H4 (cell line): ENCODE data around the gene TCEAL3. TPM values are rescaled to one million over a fixed set of nuclear protein-coding genes. Genes with fewer than 3 reads are reported as not detected.
A peak's percentile ranks its signal among the peaks of the same experiment; 100 is the strongest.
"Not testable (repeated sequence)": the region's sequence is repeated elsewhere in the genome, so short reads cannot be mapped to it uniquely, and the experiment has no call there.

Experiments
- DNase-seq: peaks from one replicate; pipeline ENCODE4 v3.0.0-alpha.2; 2015; ENCODE audit warnings: low spot score
- total RNA-seq: library from RNA; depleted of rRNA; stranded (reverse); fragments of >200 nt; shearing (Covaris generic); gene quantifications from 2 replicates; pipeline ENCODE4 v1.2.3, GENCODE V29; 2014

TCEAL3 gene
- total RNA-seq, 1 experiment from 2014 or later, result 20.4 TPM

DNA sequence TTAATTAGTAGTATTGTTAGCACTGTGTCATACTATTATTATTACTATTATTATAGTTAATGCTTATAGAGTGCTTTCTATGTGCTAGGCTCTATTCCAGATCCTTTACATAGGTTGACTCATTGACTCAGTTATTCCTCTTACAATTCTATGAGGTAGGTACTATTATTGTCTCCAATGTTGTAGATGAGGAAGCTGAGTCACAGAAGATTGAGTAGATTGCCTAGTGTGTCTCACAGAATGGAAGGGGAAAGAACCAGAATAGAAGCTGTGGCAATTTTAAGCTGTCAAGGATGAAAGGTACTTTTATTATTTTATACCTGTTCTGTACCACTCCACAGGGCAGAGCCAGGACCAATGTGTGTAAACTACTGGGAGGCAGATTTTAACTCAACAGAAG lies 19.1 kb downstream of the TCEAL3 start:
- no peak for DNase-seq

DNA sequence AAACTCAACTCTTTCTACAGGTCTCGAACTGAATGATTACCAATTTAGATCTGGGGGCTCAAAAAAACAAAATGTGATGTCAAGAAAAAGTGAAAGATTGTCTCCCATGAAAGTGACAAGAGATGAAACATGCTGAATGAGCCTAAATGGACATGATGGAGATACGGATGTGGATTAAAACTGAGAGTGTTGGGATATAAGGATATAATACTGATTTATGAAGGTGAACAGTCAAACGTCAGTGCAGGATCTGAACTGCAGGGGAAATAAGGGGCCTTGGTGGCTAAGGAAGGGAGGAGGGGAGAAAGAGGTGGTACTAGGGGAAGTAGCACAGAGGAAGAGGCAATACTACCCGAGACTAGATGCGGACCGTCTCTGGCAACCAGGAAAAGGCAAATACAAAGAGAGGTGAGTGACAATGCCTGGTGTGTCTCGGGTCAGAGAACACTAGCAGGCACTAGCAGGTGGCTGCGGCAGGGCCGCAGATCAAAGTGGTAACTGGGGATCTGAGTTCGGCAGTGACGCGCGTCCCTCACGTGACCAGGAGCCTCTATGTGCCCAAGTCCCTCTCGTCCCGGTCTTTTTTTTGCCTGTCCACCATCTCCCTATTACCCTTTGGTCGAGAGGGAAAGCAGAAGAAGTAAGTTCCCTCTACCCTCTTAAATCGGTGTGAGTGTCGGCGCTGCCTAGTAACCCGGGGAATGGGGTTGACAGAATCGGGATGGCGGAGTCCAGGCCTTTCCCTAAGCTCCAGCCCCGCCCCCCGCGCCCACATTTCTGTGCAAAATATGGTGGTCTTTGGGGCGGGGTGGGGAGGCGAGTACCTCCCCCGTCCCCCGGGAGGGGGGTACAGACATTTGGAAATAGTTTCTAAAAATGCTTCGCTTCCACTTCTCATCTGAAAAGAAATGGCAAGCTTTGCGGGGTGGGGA lies 20.9 kb downstream of the TCEAL3 start, which contains the start of gene TCEAL1:
Gene TCEAL1 (plus strand): TSS at position 590 of the 932 bp plus-strand sequence. CDS start 942 bp downstream, outside the sequence.
- peak; percentile 12 for DNase-seq

DNA sequence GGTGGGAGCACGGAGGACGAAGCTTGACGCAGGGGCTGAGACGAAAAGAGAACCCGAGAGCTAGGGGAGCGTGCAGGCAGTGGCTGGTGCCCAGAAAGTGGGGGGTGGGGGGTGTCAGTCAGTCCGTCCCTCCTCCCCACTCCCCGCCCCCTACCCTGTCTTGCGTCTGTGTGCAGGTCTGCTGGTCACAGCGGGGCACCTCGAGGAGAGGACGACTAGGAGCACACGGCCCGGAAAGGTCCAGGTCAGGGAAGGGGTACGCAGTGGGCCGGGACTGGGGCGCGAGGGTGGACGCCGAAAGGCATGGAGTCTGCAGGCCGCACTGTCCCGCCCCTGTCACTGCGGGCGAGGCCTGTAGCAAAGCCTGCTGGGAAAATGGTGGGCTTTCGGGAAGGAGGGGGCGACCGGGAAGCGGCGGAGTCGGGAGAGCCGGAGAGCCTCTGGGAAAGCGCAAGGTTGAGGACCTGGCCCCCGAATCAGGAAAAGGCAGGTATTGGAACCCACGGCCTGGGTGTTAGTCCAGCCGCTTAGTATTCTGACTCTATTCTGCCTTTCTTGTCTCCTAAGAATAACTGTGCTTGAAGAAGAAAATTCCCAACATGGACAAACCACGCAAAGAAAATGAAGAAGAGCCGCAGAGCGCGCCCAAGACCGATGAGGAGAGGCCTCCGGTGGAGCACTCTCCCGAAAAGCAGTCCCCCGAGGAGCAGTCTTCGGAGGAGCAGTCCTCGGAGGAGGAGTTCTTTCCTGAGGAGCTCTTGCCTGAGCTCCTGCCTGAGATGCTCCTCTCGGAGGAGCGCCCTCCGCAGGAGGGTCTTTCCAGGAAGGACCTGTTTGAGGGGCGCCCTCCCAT lies 21.8 kb downstream of the TCEAL3 start:
- peak; percentile 52 for DNase-seq

DNA sequence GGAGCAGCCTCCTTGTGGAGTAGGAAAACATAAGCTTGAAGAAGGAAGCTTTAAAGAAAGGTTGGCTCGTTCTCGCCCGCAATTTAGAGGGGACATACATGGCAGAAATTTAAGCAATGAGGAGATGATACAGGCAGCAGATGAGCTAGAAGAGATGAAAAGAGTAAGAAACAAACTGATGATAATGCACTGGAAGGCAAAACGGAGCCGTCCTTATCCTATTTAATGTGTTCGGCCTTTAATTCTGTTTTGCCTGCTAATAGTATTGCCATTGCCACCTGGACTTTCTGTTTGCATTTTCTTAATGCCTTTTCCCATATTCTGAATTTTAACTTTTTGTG lies 22.4 kb downstream of the TCEAL3 start:
- DNase-seq, result no peak

DNA sequence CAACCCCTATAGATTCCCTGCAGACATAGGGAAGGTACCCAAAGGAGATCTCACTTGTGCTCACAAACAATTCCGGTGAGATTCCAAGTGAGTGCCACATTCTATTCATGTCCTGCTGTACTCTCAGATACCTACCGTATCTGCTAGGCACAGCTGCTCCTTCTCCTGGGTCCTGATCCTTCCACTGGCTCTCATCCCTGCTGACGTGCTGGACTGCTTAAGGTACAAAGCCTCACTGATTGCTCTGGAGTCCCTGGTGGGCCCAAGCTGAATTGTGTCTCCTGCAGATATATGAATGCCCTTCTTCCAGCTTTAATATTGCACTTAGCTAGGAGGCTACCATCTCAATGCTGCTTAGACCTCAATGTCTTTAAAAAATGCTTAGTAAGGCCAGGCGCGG lies 23.4 kb downstream of the TCEAL3 start:
- no peak for DNase-seq

DNA sequence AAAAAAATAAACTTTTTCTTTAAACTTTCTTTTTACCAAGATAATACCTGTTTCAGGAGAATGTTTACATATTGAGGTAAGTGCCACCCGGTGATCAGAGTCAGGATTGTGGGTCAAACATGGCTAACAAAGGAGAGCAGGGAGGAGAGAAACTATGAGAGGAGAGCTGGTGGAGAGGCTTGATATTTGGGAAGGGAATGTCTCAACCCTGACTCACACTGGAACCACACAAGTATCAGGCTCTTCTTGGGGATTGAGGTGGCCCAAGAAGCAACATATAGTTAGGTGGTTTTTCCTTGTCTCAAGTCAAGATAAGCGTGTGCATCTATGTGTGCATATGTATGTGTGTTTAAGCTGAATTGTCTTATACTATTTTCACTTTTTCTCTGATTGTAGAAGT lies 27.7 kb downstream of the TCEAL3 start:
- DNase-seq, result no peak

DNA sequence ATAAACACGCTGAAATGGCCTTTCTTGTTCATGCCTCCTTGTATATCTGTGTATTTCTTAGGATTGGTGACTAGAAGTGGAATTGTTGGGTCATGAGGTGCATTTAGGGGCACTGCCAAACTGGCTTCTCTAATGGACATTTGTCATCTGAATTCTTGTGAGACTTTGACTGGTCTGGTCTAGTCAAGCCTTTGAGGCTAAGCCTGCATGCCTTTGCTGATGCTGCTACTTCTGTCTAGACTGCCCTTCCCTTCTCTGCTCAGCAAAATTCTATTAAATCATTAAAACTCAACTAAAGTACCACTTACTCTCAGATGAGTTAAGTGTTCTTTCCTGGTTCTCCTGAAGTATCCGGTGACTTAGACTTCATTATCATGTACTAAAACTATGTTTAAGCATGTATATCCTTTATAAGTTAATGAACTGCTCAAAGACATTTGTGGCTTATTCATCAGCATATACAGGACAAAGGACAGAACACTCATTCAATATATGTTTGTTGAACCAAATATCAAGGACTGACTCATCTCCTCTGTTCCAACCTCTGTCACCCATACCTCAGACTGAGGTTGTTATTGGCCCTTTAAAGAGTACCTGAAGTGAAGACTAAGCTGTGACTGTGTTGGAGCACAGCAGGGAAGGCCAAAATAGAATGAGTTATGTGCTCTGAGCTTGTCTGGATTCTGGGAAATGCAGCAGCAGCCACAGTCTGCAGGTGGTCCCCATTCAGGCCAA lies 30.0 kb downstream of the TCEAL3 start:
- no peak for DNase-seq

DNA sequence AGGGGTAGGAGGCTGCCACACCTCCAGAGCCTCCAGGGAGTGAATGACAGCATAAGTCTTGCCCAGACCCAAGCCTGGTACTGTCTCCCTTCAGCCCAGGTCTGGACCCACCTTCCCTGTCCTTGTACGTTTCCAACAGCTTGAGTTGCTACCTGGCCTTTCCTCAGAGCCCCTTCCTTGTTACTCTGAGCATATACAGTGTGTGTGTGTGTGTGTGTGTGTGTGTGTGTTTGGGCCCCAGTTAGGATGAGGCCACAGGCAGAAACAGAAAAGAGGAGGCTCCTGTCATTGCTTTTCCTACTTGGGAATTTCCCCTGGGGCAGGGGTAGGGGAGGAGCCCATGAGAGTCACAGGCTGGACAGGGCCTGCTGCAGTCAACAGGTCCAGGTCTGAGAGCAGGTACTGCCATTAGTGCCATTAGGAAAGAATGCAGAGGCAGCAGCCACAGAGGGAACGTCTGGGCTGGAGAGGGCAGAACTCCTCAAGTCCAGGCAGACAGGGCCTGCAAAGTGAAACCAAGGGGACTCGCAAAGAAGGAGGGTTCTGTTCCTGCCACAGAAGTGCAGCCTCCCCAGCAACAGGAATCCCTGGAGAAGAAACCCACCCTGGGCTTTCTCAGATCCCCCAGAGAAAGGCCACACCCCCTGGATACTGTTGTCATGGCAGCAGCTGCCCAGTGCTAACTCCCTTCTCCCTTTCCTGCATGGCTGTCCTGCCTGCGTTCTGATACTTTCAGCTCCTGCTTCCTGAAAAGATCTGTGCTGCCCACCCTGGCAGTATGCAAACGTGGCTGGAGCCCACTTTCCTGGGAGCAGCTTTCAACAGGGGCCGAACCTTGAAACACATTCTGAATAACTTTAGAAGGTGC lies 30.9 kb downstream of the TCEAL3 start:
- DNase-seq, result not testable (repeated sequence)

DNA sequence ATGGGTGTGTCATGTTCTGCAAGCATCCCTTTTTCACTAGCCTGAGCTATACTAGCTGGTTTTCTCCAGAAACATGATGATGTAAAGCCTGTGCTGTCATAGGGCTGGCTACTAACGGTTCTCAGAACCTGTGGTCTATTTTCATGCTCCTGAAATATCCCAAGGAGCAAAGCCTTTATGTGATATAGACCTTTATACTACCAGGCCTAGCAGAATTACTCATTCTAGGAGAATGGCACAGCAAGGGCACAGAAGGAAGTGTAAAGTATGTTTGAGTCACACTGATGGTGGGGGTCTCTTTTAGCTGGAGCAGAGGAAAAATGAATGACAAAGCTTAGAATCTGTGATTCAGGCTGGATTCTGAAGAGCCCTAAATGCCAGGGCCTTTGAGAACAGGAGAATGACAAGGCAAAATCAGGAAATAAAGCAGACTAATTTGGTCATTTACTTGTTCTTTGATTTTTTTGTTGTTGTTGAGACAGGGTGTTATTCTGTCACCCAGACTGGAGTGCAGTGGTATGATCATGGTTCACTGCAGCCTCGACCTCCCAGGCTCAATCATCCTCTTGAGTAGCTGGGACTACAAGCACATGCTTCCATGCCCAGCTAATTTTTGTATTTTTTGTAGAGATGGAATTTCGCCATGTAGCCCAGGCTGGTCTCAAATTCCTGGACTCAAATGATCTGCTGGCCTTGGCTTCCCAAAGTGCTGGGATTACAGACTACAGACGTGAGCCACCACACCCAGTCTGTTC lies 32.8 kb downstream of the TCEAL3 start:
- DNase-seq, result no peak

DNA sequence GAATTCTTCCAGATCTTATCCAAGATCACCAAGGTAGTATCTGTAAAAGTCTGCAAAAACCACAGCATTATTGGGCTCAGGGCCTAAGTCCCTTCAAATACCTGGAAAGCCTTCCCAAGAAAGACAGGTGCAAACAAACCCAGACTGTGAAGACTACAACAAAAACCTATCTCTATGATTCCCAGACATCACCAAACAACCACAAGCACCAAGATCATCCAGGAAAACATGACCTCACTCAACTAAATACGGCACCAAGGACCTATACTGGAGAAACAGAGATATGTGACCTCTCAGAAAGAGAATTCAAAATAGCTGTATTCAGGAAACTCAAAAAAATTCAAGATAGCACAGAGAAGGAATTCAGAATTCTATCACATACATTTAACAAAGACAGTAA lies 36.4 kb downstream of the TCEAL3 start:
- DNase-seq, result no peak

DNA sequence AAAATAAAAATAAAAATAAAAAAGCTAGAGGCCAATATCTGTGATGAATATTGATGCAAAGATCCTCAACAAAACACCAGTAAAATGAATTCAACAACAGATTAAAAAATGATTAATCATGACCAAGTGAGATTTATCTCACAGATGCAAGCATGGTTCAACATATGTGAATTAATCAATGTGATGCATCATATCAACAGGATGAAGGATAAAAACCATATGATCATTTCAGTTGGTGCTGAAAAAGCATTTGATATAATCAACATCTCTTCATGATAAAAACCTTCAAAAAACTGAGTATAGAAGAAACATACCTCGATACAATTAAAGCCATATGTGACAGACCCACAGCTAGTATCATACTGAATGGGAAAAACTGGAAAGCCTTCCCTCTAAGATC lies 39.9 kb downstream of the TCEAL3 start:
- DNase-seq, result no peak

DNA sequence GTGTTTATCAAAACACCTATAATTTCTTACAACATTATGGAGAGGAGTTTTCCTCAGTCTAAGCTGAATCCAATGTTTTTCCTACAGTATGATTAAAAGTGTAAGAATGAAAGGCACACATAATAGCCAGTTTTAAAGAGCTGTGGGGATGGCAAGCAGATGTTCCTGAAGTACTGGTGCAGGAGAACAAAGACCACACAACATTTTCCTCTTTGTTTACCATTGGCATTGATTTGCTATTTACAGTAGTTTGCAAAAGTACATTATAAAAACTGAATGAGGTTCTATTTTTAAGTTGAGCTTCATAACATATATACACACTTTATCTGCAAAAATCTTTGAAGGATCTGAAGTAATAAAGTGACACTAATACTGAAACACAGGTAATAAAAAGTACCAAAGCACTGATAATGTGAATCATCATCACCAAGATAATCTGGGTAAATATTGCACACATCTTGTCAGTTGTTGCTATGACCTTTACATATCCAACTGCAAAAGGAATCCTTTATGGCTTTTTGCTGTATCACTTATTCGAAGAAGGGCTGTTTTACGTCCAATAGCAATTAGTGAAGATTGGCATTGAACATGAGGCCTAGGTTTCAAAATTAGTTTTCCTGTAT lies 43.5 kb downstream of the TCEAL3 start:
- no peak for DNase-seq

DNA sequence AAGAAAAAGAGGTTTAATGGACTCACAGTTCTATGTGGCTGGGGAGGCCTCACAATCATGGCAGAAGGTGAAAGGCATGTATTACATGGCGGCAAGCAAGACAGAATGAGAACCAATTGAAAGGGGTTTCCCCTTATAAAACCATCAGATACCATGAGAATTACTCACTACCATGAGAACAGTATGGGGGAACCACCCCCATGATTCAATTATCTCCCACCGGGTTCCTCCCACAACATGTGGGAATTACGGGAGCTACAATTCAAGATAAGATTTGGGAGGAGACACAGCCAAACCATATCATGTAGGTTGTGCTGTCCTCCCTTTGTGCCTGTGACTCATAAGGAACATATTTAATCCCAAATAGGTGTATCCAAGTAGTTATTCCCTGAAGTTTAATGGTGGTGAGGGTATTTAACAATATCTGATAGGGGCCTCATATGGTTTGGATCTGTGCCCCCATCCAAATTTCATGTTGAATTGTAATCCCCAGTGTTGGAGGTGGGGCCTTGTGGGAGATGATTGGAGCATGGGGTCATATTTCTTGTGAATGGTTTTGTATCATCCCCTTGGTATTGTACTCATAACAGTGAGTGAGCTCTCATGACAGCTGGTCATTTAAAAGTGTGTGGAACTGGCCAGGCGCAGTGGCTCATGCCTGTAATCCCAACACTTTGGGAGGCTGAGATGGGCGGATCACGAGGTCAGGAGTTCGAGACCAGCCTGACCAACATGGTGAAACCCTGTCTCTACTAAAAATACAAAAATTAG lies 47.7 kb downstream of the TCEAL3 start:
- not testable (repeated sequence) for DNase-seq

DNA sequence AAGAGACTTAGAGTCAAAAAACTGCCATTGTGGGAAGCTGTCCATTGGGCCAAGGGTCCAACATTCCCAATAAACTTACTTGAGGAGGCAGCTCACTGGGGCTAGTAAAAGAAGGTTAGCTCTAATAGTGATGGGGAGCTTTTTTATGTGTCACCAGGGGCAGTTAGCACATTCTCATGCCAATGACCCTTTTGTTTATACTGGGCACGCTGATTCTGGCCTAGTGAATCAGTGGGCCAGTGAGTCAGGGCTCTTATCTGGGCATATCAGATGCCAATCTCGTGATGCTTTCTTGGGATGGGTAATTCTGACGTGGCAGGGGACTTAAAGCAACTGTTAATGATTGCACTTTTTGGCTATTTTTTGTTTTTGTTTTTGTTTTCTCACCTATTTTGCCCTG lies 48.9 kb downstream of the TCEAL3 start:
- DNase-seq, result peak; percentile 53

DNA sequence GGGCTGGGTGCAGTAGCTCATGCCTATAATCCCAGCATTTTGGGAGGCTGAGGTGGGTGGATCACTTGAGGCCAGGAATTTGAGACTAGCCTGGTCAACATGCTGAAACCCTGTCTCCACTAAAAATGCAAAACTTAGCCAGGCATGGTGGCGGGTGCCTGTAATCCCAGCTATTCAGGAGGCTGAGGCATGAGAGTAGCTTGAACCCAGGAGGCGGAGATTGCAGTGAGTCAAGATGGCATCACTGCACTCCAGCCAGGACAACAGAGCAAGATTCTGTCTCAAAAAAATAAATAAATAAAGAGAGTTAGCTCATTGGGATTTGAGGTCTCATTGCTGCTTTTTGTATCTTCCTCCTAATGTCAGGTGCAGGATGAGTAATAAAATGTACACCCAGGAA lies 49.3 kb downstream of the TCEAL3 start:
- DNase-seq, result not testable (repeated sequence)

DNA sequence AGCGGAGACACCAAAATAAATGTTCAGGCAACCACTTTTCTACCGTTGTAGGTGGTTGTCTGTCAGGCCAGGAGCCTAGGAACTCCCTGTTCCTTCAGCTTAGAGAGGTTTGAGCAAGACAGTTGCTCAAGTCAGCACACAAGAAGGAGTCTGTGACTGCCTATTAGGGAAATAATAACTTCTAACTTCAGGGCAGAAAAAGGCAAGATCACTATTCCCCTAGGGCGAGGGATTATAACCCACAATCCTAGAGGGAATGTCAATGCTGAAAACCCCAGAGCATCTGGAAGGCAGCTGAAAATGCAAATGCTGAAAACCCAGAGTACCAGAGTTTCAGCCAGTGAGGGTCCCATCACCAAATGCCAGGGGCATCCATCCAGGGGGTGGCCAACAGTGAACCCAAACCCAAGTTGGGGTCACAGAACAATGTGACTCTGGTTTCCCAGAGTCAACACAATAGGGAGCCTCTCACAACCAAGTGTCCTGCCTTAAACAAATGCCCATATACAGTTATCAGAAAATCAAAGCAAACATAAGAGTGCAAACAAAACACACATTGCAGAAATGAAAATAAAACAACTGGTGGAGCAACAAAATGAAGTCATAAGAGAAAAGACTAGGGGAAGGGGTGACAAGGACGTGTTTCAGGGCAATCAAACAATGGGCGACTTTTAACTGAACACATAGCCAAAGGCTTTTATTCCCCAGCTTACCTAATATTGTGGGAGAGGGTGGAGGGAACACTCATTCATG lies 51.1 kb downstream of the TCEAL3 start:
- no peak for DNase-seq

DNA sequence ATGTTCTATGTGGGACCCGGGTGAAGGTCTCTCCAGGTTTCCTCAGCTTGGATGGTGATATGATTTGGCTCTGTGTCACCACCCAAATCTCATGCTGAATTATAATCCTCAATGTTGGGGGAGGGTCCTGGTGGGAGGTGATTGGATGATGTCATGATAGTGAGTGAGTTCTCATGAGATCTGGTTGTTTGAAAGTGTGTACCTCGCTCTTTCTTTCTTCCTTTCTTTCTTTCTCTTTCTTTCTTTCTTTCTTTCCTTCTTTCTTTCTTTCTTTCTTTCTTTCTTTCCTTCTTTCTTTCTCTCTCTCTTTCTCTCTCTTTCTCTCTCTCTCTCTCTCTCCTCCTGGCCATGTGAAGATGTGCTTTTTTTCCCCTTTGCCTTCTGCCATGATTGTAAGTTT lies 51.7 kb downstream of the TCEAL3 start:
- DNase-seq, result not testable (repeated sequence)
